Measurements from ENCODE around the gene TRABD.

TRABD gene

DNA sequence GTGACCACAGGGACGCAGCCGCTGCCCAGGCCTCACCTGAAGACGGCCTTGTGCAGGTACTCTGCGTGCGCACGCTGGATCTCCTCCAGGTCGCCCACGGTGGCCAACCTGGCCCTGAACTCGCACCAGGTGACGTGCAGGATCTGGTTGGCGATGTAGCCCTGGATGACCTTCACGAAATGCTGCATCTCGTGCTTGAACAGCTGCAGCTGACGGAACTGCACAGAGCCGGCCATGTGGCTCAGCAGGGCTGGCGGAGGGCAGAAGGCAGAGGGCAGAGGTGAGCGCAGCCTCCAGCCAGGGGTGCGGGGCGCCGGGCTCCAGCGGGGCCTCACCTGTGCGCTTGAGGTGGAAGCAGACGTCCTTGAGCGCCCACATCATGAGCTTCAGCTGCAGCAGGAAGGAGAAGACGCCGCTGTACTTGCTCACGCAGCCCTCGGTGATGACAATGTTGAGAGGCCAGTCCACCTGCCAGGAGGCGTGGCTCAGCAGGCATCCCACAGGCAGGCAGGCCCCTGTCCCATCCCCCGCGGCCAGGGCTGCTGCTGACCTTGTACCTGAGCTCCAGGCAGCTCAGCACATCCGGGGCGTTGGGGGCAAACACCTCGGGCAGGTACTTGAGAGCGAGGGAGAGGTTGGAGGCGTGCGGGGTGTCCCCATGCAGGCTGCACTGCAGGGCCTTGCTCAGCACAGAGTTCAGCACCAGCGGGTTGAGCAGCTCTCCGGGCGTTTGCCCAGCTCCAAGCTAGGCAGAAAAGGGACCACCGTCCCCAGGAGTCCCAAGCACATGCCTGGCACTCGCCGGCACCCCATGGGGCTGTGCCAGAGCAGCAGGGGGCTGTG lies 32.7 kb downstream of the TRABD start:
- no peak for DNase-seq (ENCODE audit: low spot score)

DNA sequence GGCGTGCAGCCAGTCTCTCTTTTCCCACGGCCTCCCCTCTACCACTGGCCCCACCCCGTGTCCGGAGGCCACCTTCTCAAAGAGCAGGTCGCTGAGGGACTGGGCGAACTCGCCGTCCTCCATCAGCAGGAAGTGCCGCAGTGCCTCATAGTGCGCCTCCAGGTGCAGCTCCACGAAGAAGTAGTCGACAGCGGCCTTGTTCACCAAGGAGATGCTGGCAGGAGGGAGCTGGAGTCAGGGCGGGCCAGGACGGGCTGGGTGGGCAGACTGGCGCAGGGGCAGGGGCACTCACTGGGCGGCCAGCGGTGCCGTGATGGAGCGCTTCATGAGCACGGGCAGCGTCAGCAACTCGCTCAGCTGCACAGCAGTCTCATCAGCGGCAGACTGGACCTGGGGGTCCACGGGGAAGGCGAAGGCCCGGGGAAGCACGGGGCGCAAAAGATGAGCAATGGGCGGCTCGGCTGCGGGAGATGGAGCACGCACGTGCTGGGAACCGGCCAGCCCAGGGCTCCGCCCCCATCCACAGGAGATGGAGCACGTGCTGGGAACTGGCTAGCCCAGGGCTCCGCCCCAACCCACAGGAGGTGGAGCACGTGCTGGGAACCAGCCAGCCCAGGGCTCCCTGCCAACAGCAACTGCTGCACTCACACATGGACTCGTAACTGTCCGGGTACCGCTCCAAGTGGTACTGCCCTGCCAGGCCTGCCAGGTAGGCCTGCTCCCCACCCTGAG lies 33.4 kb downstream of the TRABD start:
- DNase-seq (ENCODE audit: low spot score), result peak; percentile 94

DNA sequence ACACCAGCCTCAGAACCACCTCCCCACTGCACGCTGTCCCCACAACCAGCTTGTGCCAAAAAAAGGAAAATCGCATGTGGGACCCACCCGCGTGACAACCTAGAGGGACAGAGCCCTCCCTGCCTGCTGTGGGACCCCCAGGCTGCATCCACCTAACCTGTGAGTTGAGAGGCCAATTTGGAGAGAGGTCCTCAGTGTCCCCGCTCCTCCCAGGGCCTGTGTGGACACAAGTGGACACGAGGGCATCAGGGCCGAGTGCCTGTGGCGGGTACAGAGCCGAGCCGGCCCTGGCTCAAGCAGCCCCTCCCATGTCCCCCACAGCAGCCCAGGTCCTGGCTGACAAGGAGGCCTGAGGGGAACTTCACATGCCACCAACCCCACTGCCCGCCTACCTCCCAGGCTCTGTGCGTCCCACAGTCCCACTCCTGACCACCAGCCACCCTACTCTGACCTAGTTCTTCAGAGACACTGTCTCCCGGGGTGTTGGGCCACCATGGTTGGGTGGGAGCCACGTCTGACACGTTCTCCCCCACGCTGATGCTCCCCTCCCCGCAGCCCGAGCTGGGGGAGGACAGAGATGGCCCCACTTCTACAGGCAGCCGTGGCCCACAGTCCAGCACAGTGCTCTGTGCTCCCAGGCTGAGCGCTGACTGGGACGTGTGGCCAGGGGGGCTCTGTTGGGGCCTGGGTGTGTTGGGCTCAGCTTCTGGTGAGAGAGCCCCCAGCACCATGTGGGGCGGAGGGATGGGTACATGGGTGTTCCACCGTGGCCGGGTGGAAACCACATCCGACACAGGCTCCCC lies 34.3 kb downstream of the TRABD start:
- DNase-seq (ENCODE audit: low spot score), result no peak

DNA sequence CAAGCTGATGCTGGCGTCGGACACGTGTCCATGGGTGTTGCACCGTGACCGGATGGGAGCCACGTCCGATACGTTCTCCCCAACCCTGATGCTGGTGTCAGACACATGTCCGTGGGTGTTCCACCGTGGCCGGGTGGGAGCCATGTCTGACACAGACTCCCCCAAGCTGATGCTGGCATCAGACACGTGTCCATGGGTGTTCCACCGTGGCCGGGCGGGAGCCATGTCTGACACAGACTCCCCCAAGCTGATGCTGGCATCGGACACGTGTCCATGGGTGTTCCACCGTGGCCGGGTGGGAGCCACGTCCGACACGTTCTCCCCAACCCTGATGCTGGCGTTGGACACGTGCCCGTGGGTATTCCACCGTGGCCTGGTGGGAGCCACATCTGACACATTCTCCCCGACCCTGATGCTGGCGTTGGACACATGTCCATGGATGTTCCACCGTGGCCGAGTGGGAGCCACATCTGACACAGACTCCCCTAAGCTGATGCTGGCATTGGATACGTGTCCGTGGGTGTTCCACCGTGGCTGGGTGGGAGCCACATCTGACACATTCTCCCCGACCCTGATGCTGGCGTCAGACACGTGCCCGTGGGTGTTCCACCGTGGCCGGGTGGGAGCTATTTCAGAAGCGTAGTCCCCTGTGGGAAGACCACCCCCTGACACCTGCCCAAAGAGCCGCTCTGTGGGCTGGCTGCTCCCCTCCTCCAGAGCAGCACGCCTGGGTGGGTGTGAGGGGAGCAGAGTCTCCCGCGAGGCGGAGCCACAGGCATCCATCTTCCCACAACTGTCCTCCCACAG lies 35.1 kb downstream of the TRABD start:
- no peak for DNase-seq (ENCODE audit: low spot score)

DNA sequence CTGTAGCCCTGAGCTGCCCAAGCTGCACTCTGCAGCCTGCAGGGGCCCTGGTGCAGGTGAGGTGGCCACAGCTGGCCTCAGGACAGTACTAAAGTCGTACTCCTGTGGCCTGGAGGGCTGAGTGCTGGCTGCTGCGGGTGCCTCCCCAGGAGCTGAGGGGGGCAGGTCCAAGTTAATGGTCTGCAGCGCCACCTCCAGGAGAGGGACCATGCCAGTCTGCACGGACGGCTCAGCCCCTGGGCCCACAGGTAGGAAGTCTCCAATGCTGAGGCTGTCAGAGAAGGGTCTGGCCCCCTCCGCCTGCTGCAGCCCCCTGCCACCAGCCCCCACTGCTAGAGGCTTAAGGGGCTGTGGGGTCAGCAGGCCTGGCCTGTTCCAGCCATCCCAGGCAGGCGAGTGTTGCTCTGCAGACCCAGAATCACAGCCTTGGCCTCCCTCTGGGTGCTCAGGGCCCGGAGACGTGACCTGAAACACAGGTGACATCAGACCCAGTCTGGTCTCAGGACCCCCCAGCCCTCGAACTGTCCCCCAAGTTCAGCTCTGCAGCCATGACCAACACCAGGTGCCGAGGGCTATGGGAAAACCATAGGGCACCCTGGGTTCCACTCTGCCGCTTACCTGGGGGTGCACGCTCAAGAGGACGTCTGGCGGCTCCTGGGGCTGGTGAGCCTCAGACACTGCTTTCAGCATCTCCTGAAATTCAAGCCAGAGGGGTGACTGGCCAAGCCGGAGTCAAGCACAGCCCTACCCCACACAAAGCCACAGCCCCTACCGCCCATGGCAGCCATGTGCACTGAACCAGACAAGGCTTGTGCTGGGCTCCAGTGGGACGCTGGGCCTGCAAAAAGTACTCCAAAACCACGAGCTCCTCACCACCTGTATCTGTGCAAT lies 35.9 kb downstream of the TRABD start:
- no peak for DNase-seq (ENCODE audit: low spot score)

DNA sequence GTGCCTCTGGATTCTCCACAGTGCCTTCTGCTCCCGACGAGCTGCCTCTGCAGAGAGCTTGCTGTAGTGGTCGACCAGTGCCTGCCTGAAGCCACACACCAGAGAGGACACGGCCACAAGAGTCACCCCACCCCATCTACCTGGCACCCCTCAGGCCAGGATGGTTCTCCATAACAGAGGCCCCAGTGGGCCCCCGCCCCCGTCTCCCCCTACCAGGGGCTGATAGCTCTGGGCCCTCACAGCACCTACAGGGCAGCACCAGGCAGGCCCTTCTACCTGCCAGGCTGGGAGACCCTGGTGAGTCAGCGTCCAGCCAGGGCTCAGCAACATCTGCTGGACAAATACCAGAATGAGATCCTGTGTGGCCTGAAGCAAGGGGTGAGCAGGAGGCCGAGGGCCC lies 36.8 kb downstream of the TRABD start:
- DNase-seq (ENCODE audit: low spot score), result no peak

DNA sequence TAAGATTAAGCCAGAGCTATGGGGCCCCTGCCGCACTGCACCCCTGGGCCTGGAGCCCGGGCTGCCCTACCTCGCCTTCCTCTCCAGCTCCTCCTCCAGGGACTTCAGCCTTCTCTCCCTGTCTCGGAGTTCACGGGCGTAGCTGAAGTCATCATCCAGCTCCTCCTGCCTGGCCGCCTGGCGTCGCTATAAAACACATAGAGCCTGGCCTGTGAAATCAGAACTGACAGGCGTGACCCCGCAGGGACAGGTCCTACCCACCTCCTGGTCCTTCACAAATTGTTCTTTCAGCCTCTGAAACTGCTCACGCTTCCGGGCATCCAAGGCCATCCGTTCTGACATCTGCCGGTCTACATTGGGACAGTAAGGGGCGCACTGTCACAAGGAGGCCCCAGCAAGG lies 38.4 kb downstream of the TRABD start:
- DNase-seq (ENCODE audit: low spot score), result no peak

DNA sequence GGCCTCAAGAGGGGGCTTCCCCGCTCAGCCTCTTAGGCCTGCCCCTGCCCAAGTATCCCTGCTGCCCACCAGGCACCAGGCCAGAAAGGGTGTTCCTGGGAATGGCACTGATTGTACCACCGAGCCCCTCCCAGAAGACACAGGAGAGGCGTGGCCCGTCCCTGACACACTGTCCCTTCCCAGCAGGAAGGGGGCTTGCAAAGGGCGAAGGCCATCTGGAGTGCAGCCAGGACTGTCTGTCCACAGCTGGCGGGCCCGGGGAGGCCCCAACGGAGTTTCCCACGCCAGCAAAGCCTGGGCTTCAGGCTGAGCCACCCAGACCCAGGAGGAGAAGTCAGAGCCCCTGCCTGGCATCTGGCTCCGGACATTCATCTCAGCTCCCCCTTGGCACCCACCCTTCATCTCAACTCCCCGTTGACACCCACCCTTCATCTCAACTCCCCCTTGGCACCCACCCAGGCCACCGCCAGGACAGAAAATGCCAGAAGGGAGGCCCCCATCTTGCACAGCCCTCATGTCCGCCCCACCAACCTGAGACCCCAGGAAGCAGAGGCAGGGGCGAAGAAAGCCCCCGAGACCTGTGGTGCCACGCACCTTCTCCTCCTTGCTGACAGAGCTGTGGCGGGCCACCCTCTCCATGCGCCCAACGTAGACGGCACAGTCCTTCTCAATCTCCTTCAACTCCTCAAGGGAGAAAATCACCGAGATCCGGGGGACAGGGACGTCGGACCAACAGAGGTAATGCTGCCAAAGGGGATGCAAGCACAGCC lies 39.7 kb downstream of the TRABD start:
- DNase-seq (ENCODE audit: low spot score), result no peak

DNA sequence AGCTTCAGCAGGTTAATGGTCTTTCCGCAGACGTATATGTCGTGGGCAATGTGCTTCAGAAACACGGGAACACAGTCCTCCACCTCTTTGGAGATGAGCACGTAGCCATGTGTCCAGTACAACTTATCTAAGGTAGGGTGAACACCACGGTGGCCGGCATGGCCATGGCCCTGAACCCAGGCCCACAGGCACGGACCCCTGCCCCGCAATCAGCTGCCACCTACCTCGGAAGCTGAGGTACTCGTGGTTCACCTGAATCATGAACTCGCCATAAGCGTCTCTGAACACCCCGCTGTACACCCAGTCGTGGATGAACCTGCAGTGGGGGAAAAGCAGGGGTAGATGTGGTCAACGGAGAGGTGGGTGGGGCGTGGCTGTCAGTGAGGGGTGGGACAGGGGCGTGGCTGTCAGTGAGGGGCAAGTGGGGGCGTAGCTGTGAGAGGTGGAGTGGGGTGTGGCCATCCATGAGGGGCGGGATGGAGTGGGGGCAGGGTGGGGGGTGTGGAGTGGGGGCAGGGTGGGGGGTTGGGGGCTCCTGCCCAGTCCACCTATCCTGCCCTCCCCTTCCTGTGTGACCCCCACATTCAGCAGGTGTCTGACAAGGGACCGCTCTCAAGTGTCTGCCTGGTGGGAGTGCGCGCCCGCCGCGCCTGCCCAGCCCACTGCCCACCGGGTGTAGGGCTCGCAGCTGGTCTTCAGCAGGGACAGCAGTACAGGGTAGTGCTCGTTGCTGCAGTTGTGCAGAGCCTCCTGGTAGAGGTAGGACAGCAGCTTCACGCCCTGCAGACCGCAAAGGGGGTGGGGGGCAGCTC lies 40.6 kb downstream of the TRABD start:
- DNase-seq (ENCODE audit: low spot score), result no peak

DNA sequence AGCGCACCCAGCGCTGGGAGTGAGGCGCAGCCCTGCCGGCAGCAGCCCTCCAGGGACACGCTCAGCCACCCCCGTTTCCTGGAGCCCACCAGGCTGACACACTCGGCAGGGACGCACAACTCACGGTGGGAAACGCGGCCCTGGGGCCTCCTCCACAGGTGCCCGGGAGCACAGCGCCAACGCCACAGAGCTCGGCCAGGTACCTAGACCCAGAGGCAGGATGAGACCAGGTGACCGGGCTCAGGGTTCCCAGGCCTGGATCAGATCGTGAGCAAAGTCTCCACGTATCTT lies 41.1 kb downstream of the TRABD start:
- no peak for DNase-seq (ENCODE audit: low spot score)

DNA sequence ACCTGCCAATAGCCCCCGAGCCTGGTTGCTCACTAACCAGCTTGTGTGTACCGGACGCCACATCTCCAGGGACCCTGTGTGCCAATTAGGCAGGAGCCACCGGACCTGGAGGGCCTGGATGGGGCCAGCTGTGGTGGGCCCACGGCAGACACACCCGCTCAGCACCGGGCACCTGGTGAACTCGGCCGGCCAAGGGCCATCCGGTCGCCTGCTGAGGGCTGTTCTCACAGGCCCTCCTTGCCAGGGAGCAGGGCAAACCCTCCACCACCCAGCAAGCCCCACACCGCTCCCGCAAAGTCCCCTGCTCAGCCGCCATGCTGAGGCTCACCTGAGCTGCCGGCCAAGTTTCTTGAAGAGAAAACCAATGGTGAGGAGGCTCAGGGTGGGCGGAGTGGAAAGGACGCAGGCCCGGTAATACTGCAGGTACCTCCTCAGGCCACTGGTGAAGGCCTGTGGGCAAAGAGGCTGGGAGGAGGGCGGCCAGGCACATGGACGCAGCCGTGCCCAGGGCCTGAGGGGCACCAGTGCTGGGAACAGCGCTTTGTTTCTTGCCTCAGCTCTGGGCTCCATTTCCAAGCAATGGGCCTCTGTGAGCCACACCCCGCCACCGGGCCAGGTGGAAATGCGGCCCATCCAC lies 42.0 kb downstream of the TRABD start:
- no peak for DNase-seq (ENCODE audit: low spot score)

DNA sequence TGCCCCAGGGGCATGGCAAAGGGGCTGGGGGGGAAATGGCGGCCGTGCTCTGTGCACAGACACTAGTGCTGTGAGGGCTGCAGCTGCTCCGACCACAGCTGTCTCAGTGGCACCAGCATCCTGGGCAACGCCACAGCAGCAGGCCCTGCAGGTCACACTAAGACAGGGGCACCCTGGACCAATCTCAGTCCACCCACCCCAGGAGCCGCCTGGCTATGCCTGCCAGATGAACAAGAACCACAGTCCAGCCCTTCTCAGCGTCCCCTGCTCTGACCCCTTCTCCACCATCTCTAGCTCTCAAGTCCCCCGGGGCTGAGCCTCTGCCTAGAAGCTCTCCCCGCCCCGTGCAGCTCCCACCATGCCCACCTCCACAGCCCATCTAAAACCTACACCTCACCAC lies 42.7 kb downstream of the TRABD start:
- no peak for DNase-seq (ENCODE audit: low spot score)

DNA sequence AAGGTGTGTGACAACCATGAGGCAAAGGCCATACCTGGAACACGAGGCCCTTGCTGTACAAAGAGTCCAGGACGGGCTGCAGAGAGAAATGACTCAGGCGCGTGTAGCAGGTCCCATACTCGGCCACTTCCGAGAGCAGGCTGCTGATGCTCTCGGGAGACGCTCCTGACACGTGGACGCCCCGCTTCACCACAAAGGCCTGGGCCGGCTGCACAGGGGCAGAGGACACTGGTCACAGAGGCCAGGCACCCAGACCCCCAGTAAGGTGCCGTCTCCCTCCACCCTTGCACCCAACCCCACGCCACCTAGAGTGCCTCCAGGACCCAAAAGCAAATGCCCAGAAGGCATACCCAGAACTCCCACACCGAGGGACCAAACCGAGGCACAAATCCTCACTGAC lies 43.7 kb downstream of the TRABD start:
- DNase-seq (ENCODE audit: low spot score), result no peak

DNA sequence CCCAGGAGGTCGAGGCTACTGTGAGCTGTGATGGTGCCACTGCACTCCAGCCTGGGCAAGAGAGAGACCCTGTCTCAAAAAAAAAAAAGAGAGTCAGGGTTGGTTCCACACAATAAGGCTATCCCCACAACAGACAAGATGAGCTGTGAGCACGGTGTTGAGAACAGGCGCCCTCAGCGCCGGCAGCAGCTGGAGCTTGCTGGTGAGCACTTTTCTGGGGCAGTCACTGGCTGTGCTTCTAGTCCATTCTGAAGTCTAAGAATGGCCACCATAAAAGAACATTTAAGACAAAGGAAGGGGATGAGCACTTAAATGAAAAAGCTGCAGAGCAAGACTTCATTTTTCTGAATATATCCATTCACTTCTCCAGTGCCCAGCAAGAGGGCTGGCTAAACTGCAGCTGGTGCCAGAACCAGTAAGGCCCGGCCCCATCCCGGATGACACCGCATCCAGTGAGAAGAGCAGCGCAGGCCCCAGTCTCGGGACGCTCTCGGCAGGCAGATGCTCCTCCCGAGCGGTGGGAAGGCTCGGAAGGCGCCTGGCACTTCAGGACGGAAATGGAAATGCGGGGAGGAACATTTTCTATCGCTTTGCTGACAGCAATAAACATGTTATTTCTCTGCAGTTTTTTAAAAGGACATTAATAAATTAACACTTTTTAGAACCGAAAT lies 46.9 kb downstream of the TRABD start:
- DNase-seq (ENCODE audit: low spot score), result no peak

DNA sequence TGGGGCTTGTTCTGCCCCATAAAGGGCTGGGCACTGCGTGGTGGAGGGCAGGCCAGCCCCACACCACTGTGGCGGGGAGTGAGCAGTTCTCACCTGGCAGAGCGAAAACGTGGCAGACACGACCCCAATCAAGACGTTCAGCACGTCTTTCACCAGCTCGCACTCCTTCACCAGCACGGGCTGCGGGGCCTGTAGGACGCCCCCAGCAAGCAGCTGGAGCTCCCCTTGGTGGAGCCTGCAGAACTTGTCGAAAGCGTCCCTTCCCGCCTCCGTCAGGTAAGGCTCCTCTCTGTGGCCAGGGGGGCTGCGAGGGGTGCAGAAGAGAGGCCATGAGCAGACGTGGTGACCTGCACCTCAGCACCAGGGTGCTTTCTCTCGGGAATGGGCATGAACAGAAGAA lies 47.5 kb downstream of the TRABD start:
- no peak for DNase-seq (ENCODE audit: low spot score)

DNA sequence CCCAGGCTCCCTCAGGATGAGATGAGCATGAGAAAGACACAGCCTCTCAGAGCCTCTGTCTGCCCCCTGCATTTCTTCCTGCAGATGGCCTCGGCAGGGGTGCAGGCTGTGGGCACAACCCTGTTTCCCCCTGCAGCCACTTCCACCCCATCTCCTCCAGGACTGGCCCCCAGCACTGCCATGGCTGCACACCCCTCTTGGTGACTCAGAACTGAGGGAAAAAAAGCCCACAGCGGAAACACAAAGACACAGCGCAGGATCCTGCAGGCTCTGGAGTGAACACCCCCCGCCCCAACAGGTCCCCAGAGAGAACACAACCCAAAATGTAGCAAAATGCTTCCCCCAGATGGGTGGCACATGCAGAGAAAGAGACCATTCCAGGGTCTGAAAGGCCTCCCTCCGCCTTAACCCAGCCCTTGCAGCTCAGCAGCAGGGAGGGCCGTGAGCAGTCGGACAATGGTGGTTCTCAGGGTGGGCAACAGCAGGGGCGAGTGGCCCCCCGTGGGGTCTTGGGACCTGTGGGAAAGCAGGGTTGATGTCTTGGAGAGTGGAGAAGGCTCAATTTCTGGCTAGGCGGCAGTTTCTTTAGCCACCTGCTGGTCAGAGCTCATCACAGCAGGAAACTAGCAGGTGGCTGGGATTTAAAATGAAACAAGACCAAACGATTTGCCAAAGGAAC lies 51.2 kb downstream of the TRABD start:
- no peak for DNase-seq (ENCODE audit: low spot score)

DNA sequence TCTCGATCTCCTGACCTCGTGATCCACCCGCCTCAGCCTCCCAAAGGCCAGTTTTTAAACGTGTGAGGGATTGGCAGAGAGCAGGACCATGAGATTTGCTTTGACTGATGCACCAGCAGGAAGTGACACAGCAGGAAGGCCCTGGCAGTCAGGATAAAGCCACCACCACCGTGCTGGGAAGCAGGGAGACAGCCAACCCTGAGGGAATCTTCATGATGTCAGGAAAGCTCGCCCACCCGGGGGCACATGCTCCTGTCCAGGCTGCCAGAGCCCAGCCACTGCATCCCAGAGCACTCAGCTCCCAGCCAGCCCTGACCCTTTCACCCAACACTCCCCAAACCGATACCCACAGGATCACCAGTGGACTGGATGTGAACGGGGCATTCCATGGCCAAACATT lies 53.0 kb downstream of the TRABD start:
- no peak for DNase-seq (ENCODE audit: low spot score)

DNA sequence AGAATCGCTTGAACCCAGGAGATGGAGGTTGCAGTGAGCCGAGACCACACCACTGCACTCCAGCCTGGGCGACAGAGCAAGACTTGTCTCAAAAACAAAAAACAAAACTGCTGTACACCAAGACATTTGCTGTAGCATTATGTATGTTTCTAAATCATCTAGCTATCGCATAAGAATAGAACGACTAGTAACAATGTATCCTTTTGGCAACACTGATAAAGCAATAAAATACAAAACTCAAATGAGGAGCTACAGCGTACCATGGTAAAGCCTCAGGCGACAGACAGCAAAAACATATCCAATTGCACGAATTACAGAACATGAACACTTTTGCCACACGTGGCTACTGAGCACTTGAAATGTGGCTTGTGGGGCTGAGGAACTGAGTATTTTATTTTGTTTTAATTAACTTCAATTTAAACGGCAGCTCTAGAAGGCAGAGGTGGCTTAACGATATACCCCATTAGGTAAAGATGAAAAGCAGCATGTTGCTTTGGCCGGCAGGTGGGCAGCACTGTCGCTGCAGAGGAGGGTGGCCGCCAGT lies 56.8 kb downstream of the TRABD start:
- no peak for DNase-seq (ENCODE audit: low spot score)

All from AG08396 (cell line).